ENCODE results near the gene TMIGD3.
"Not testable (repeated sequence)": the region's sequence is repeated elsewhere in the genome, so short reads cannot be mapped to it uniquely, and the experiment has no call there.

TMIGD3 gene

GRCh38 chr1:111503585-111504060 lies at the start of gene TMIGD3, which contains the start of gene ADORA3:
Gene TMIGD3 (minus strand): TSS chr1:111503633. CDS start chr1:111503354, 279 bp downstream.
Gene ADORA3 (minus strand): TSS chr1:111503633. CDS start chr1:111503354, 279 bp downstream.
- DNase-seq: no peak

- no peak for DNase-seq
These were observed 49.8 kb upstream of the TMIGD3 start for GRCh38 chr1:111553196-111553595.

GRCh38 chr1:111552587-111552986 lies 49.2 kb upstream of the TMIGD3 start:
- DNase-seq: no peak

DNA sequence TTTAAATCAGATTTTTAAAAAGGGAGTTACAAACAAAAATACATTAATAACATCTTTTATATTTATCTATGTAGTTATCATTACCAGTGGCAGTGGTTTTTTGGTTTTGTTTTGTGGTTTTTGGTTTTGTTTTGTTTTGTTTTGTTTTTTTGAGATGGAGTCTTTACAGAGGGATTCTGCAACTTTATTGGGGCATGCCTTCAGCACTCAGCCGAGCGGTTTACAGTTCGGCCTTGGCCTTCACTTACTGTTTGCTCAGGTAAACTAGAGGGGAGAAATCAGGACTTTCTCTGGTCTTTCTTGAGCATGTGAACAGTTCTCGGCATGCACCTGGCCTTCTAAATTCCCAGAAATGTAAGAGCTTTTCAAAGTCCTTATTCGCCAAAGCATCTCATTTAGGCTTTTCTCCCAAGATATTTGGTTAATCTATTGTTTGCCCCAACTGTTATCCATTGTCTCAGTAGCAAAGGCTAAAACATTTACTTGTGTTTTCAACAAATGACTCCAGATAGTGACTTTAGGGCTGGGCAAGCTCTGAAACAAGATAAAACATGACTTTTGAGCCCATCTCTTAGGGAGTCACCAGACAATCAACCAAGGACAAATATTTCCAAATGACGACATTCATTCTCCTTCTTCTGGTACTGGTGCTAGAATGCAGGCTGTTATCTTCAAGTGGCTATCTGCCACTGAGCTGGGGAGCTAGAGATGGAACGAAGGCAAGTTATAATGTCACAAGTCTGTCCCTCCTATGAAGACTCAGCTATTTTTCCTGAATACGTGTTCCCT lies 48.4 kb upstream of the TMIGD3 start:
- DNase-seq: no peak

DNA sequence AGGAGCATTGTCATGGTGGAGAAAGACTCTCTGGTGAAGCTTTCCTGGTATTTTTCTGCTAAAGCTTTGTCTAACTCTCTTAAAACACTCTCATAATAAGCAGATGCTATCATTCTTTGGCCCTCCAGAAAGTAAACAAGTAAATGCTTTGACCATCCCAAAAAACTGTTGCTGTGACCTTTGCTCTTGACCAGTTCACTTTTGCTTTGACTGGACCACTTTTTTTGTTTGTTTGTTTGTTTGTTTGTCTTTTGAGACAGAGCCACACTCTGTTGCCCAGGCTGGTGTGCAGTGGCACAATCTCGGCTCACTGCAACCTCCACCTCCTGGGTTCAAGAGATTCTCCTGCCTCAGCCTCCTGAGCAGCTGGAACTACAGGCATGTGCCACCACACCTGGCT lies 44.4 kb upstream of the TMIGD3 start:
- not testable (repeated sequence) for DNase-seq

GRCh38 chr1:111542187-111542586 lies 38.8 kb upstream of the TMIGD3 start:
- no peak for DNase-seq

DNA sequence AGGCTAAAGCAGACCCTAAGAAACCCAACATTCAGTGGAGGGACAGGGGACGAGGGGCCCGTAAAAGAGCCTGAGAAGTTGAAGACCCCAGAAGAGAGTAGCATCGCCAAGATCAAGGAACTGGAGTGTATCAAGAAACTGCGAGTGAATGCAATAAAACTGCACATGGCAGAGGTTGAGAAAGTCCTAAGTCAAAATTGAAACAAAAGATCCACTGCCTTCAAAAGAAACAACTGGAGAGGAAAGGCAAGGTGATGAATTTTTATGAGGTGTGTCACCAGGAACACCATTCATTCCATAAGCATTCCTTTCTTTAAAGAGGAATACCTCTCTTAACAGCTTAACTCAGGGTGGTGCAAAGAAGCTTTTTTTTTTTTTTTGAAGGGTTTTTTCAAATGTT lies 38.3 kb upstream of the TMIGD3 start:
- no peak for DNase-seq

DNA sequence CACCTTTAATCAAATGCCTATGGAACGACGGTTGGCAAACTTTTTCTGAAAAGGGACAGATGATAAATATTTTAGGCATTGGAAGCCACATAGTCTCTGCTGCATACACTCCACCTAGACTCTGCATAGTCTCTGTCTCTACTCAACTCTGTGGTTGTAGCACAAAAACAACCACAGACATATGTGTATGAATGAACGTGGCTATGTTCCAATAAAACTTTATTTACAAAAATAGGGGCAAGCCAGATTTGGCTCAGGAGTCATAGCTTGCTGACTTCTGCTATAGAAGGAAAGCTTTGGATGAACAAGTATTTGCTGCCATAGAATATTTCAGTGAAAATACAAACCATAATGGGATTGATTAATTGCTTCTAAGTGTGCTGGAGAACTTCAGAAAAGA lies 37.5 kb upstream of the TMIGD3 start:
- no peak for DNase-seq

DNA sequence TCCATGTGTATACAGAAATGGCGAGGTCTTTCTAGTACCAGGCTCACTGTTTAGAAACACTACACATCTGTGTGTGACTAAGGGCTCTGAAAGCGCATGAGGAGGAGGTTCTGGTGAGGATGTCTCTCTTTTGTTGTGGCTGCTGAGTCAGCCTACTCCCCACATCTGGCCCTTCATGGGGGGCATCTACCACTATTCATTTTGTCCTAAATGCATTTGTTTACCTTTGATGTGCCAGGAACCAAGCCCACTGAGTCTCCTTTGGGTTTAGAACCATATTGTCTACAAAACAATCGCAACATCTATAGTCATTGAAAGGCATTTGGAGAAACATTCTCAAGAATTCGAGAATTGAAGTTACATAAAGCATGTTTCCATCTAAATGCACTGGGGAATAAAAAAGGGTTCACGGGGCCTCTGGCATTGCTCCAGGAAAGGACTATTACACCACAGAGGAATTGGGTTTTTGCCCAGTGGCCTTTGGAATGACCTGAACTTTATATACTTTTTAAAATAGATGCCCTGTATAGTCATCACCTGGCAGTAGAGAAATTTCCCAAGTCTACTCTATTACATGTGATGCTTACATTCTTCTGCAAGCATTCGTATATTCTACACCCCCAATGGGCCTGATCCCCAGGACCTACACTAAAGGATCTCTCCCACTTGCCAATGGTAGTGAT lies 35.1 kb upstream of the TMIGD3 start:
- DNase-seq: no peak

DNA sequence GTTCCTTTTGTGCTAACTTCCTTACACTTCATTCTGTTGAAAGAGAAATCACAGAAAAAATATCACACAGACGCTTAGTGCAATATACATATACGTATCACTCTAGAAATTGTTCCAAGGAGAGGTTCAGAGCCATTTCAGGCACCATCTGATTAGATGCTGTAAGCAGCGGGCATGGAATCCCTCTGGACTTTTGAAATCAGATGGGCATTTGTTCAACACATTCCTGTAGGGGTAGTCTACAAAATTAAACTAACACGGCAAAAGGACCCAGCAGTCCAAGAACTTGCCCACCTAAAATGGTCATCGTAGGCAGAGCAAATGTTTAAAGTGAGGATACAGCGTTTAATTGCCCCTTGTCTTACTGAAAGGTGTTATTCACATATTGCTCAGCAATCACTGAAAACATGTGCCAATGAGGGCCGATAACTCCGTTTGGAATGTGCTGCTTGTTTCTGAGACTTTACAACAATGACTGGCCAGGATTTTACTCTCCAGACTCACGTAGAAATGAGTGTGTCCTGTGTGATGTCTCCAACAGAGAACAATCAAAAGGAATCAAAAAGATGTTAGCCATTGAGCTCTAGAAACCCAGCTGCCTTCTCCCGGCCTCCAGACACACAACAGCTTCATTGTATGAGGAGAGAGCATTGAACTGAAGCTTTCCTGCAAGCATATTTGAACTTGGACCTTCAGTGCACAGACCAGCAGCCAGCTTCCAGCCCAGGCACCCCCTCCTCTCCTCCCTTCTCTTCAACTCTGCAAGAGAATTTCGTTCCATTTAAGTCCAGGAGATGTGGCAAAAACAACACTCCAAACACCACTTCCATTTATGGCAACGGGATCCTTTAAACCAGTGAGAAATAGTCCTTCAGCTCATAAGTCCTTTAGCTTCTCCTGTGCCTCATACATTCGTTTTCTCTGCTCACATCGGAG lies 32.1 kb upstream of the TMIGD3 start:
- DNase-seq: no peak

GRCh38 chr1:111520053-111520452 lies 16.6 kb upstream of the TMIGD3 start:
- DNase-seq: no peak

GRCh38 chr1:111517469-111518225 lies 14.2 kb upstream of the TMIGD3 start:
- peak; percentile 81 for DNase-seq

DNA sequence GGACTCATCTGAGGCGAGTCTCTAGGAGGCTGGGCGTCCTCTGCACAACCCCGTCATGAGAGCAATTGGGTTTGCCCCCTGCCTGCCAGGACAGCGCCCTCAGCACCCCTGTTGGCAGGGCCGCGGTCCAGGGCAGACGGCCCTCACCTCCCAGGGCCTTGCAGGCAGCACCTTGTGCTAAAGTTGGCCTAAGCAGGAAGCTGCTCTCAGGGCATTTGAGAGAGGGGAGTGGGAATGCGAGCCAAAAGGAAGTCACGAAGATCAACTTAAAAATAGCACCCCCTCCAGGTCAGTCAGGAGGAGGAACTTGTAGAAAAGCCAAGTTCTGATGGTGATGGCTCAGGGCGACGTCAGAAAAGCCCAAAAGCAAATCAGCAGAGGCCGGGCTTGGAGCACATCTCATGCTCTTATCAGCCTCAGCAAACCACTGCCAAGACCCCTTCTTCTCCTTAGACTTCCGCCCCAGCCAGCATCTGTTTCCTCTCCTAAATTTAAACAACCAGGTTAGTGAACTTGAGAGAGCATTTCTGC lies 12.6 kb upstream of the TMIGD3 start:
- no peak for DNase-seq

DNA sequence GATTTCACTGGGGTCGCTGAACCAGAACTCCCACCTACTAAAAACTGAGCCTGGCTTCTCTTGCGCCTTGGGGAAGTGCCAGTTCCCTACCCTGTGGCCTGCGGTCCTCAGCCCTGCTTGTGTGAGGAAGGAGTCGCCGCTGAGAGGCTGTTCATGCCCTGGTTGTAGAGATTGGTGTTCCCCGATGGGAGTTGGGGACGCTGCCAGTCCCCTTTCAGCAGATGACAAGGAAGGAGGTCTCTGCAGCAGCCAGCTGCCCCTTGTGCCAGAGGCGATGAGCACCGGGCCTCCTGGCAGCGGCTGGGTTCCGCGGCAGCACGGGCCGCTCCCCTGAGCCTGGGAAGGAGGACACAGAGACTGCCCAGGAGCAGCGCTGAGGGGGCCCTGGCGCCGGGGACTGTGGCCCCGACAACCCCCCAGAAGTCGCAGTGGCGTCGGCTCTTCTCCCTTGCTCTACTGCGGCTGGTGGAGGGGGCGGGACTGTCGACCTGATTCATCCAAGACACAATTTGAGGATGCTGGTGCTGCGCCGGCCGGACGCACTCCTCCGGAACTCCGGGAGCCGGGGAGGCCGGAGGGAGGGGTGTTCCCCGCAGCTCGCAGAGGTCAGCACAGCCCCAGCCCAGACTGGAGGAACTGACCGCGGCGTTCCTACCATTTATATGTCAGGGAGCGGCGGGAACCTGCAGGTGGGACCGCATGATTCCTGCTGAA lies 12.0 kb upstream of the TMIGD3 start:
- no peak for DNase-seq

- no peak for DNase-seq
These were observed 10.1 kb upstream of the TMIGD3 start for GRCh38 chr1:111513410-111514020.

GRCh38 chr1:111512931-111513330 lies 9.5 kb upstream of the TMIGD3 start:
- DNase-seq: no peak

- DNase-seq: no peak
These were observed 8.9 kb upstream of the TMIGD3 start for GRCh38 chr1:111512132-111512889.

- no peak for DNase-seq
These were observed 7.9 kb upstream of the TMIGD3 start for GRCh38 chr1:111511370-111511769.

DNA sequence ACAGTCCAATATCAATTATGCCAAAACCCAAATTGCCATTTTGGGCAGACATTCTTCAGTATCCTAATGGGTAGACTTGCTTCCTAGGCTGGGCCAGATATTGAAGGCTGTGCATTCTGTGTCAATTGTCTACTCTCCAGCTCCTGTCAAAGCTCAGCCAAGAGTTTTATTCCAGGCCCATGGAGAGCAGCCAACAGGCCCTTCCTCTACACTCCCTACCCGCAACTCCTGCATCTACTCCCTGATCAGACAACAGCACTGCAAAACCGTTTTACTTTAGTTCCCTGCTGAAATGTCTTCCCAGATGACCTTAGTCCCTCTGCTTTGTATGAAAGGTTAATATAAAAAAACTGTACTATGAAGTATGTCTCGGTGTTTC lies 6.6 kb upstream of the TMIGD3 start:
- no peak for DNase-seq

Data from NCI-H1105 (cell line).